OCI-LY3 (cell line): Measurements from ENCODE around the gene PEX3.
A peak's percentile ranks its signal among the peaks of the same experiment; 100 is the strongest.

Experiments used
- H2AFZ ChIP-seq: fragments of 200-600, 300-600 bp; shearing (Covaris generic); 2 replicates; pipeline ENCODE4 v1.6.0; 2014; ENCODE audit warnings: antibody characterized with exemption, low read depth, low read length
- H3K27ac ChIP-seq: fragments of 200-600, 300-600 bp; sonication (generic); 2 replicates; pipeline ENCODE4 v1.5.1; 2014; ENCODE audit warnings: mild to moderate bottlenecking, low read length, moderate library complexity, mixed read lengths
- H3K27me3 ChIP-seq: fragments of 200-600, 300-600 bp; sonication (generic); 2 replicates; pipeline ENCODE4 v1.6.1; 2014; ENCODE audit warnings: low read depth, low read length, mixed read lengths
- H3K36me3 ChIP-seq: fragments of 200-600, 300-600 bp; sonication (generic); replicated peaks from 2 replicates; pipeline ENCODE3; 2014; ENCODE audit warnings: low read depth, low read length, mixed read lengths
- H3K4me1 ChIP-seq: fragments of 300-600, 200-600 bp; sonication (generic); 2 replicates; pipeline ENCODE4 v1.6.1; 2014; ENCODE audit warnings: low read length, mixed read lengths
- H3K4me2 ChIP-seq: fragments of 200-600, 300-600 bp; sonication (generic); 2 replicates; pipeline ENCODE4 v1.6.1; 2014; ENCODE audit warnings: low read length, mixed read lengths
- H3K4me3 ChIP-seq: fragments of 300-600, 200-600 bp; sonication (generic); 2 replicates; pipeline ENCODE4 v1.5.1; 2014; ENCODE audit warnings: antibody characterized with exemption, mild to moderate bottlenecking, low read length, moderate library complexity
- H3K79me2 ChIP-seq: fragments of 300-600, 200-600 bp; shearing (Covaris generic); 2 replicates; pipeline ENCODE4 v1.6.1; 2014; ENCODE audit warnings: mild to moderate bottlenecking, low read length, mixed read lengths
- H3K9ac ChIP-seq: fragments of 300-600, 200-600 bp; shearing (Covaris generic); 2 replicates; pipeline ENCODE4 v1.6.0; 2014; ENCODE audit warnings: mild to moderate bottlenecking, low read length, moderate library complexity
- H3K9me3 ChIP-seq: fragments of 200-600, 300-600 bp; shearing (Covaris generic); 2 replicates; pipeline ENCODE4 v1.6.1; 2014; ENCODE audit warnings: low read length, mixed read lengths; ENCODE audit not compliant: insufficient read depth
- H4K20me1 ChIP-seq: fragments of 200-600, 300-600 bp; sonication (generic); 2 replicates; pipeline ENCODE4 v1.6.1; 2016; ENCODE audit warnings: low read length, mixed read lengths; ENCODE audit not compliant: insufficient read depth
- CTCF ChIP-seq: fragments of 200-600, 300-600 bp; sonication (generic); IDR thresholded peaks from 2 replicates; pipeline ENCODE4 v1.5.1; 2014; ENCODE audit warnings: antibody characterized with exemption, low read length, low read depth
- EZH2phosphoT487 ChIP-seq: fragments of 200-600 bp; shearing (Covaris generic); IDR thresholded peaks from 2 replicates; pipeline ENCODE4 v1.6.1; 2018; ENCODE audit warnings: antibody characterized with exemption, mixed run types, low read depth

The PEX3 gene

GRCh38 chr6:143513410-143513809 lies 62.8 kb downstream of the PEX3 start:
- no peaks in the 10 kb centered on the region for H4K20me1 ChIP-seq
- H3K4me3 ChIP-seq = no peak overlapping the region
- peaks cover 18% of the 10 kb centered on the region for H3K79me2 ChIP-seq
- no peak overlapping the region for H2AFZ ChIP-seq
- H3K4me1 ChIP-seq = peaks cover 45% of the 10 kb centered on the region
- H3K9me3 ChIP-seq = no peaks in the 10 kb centered on the region
- peaks cover under 1% of the 10 kb centered on the region for H3K36me3 ChIP-seq
- H3K27ac ChIP-seq = no peak overlapping the region; the same call in 1 of the 2 replicates
- no peak overlapping the region for H3K9ac ChIP-seq
- no peaks in the 10 kb centered on the region for H3K27me3 ChIP-seq
- TF ChIP-seq EZH2phosphoT487 (no peak), CTCF (peak; percentile 76)
- peak overlapping the region; percentile 21; the same call in 1 of the 2 replicates for H3K4me2 ChIP-seq

- no peak for TF ChIP-seq CTCF
- Histone ChIP-seq H2AFZ (no peak overlapping the region), H3K4me3 (no peak overlapping the region), H3K9me3 (no peaks in the 10 kb centered on the region), H3K9ac (no peak overlapping the region), H3K36me3 (no peaks in the 10 kb centered on the region), H3K27ac (no peak overlapping the region), H3K27me3 (no peaks in the 10 kb centered on the region), H3K4me1 (peaks cover 51% of the 10 kb centered on the region), H4K20me1 (no peaks in the 10 kb centered on the region), H3K79me2 (peaks cover 16% of the 10 kb centered on the region), H3K4me2 (no peak overlapping the region)
Measured at GRCh38 chr6:143515061-143515760, 64.6 kb downstream of the PEX3 start.

- H3K27me3 ChIP-seq = no peaks in the 10 kb centered on the region
- H3K9ac ChIP-seq = no peak overlapping the region
- H3K36me3 ChIP-seq = no peaks in the 10 kb centered on the region
- H3K79me2 ChIP-seq = peaks cover 13% of the 10 kb centered on the region
- H3K4me2 ChIP-seq = no peak overlapping the region
- no peak overlapping the region for H3K27ac ChIP-seq
- H3K4me3 ChIP-seq = no peak overlapping the region
- no peak overlapping the region for H2AFZ ChIP-seq
- H4K20me1 ChIP-seq = no peaks in the 10 kb centered on the region
- H3K9me3 ChIP-seq = no peaks in the 10 kb centered on the region
- peaks cover 48% of the 10 kb centered on the region for H3K4me1 ChIP-seq
- no peak for TF ChIP-seq CTCF
- no peak for TF ChIP-seq EZH2phosphoT487
Measured at GRCh38 chr6:143515766-143516355, 65.3 kb downstream of the PEX3 start.

- peak overlapping the region; percentile 59 for H3K4me2 ChIP-seq
- H3K4me3 ChIP-seq = peak overlapping the region; percentile 18; the same call in 1 of the 2 replicates
- H3K36me3 ChIP-seq = no peaks in the 10 kb centered on the region
Measured at GRCh38 chr6:143516690-143517446, 66.3 kb downstream of the PEX3 start.

More at GRCh38 chr6:143516690-143517446, 66.3 kb downstream of the PEX3 start:
- Histone ChIP-seq H3K4me1 (peaks cover 39% of the 10 kb centered on the region), H3K9me3 (no peaks in the 10 kb centered on the region), H3K27ac (no peak overlapping the region), H4K20me1 (no peaks in the 10 kb centered on the region), H3K27me3 (no peaks in the 10 kb centered on the region), H3K9ac (0 out of 2 replicates have a peak overlapping the region, but pooled peaks have one; percentile 16), H2AFZ (no peak overlapping the region), H3K79me2 (peaks cover 3% of the 10 kb centered on the region; the same call in 1 of the 2 replicates)
- no peak for TF ChIP-seq EZH2phosphoT487
